HG03575 (cell line): Measurements from ENCODE around the gene VANGL2.

Experiments used
- ATAC-seq: cut with Tn5 transposase; IDR thresholded peaks from one replicate; pipeline ENCODE4 v1.9.1; 2021; ENCODE audit not compliant: unreplicated experiment, insufficient number of reproducible peaks, low FRiP score; ENCODE audit errors: extremely low read depth

Gene VANGL2

DNA sequence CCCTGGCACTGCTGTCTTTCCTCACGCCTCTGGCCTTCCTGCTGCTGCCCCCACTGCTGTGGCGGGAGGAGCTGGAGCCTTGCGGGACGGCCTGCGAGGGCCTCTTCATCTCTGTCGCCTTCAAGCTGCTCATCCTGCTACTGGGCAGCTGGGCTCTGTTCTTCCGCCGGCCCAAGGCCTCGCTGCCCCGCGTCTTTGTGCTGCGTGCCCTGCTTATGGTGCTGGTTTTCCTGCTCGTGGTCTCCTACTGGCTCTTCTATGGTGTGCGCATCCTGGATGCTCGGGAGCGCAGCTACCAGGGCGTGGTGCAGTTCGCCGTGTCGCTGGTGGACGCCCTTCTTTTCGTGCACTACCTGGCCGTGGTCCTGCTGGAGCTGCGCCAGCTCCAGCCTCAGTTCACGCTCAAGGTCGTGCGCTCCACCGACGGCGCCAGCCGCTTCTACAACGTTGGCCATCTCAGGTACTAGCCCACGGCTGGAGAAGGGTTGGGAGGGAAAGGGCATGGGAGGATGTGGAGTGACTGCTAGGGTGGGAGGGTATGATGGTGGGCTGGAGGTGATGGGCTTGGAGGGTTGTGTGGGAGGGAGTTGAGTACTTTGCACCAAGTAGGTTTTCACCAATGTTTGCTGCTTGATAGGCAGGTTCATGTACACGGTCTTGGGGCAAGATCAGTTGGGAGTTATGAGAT is 18.9 kb downstream of the VANGL2 start:
- ATAC-seq: no peak

DNA sequence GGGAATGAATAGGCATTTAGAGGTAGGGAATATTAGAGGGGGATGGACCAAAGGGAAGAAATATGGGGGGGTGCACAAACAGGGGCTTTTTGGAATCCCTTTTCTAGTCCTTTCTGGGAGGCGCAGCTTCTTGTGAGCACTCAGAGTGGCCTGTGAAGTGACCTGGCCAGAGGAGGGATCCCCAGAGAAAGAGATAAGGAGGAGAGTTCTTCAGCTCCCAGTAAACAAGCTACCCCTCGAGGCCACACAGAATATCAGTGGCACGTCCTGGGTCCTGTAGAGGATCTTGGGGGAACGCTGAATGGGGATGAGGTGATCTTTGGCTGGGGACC is 19.4 kb downstream of the VANGL2 start:
- no peak for ATAC-seq

DNA sequence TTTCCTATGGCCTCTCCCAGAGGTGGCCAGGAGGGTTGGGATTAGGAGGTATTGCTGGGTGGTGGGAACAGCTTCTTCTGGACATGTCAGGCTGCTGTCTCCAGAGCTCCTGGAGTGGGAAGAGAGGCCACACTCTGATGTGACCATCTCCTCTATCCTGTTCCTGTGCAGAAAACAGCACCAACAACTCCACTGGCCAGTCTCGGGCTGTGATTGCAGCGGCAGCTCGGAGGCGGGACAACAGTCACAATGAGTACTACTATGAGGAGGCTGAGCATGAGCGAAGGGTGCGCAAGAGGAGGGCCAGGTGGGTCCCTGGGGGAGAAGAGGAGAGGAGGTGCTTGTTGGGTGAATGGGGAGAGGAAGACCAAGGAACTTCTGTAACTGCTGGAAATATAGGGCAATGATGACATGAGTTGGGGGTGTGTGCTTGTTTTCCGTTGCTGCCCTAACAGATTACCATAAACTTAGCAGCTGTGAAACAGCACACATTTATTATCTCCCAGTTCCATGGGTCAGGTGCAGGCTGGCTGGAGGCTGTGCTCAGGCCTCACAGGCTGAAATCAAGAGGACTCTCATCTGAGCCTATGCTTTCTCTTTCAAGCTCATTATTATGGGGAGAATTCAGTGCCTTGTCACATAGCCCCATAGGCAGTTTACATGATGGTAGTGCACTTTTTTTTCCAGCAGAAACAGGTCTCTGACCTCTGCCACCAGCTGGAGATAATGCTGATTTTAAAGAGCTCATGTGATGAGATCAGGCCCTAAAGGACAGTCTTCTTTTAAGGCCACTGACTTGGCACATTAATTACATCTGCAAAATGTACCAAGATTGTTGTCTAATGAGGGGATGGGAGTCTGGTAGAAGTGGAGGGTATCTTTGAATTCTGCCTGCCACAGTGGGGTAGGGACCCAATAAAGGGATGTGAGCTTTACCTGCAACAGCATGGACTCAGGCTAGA is 20.8 kb downstream of the VANGL2 start:
- ATAC-seq: no peak

DNA sequence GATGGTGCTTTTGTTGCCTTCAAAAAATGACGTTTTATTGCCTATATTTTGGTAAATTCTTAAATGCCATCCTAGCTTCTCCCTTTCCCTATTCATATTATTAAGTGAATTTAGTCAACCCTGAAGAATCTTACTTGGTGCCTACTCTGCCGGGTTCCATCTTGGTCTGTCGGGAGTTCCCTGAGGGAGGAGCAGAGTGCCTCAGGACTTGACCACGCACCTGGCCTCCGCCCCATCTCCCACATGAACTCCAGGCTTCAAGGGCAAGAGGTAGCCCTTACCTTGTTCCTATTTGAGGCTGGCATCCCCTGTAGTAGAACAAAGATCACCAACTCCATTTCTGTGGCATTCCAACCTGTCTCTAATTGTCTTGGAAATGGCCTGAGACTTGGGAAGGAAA is 21.5 kb downstream of the VANGL2 start:
- ATAC-seq: no peak

DNA sequence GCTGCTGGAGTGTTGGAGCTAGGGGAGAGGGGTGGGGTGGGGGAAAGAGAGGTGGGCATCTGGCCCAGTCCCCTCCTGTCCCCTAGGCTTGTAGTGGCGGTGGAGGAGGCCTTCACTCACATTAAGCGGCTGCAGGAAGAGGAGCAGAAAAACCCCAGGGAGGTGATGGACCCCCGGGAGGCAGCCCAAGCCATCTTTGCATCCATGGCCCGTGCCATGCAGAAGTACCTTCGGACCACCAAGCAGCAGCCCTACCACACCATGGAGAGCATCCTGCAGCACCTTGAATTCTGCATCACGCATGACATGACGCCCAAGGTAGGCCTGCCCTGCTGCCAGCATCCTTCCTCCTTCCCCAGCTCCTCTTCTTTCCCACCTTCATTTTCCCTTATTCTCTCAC is 23.6 kb downstream of the VANGL2 start:
- no peak for ATAC-seq

DNA sequence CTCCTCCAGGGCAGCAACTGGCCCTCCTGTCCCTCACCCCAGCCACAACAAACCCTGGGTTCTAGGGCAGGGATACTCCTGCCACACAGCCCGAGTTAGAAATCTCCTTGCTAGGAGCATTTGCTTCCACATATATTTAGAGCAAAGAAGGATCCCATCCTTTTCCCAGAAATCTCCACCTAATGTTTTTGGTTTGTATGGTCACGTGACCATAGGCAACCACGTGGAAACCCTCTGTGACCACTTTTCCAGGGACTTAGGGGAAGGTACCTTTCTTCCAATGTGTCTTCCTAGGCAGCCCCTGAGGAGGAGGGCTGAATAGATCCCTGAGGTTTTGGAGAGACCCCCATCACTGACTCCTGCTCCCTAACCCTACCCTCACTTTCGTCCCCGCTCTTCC is 25.5 kb downstream of the VANGL2 start:
- ATAC-seq: no peak

DNA sequence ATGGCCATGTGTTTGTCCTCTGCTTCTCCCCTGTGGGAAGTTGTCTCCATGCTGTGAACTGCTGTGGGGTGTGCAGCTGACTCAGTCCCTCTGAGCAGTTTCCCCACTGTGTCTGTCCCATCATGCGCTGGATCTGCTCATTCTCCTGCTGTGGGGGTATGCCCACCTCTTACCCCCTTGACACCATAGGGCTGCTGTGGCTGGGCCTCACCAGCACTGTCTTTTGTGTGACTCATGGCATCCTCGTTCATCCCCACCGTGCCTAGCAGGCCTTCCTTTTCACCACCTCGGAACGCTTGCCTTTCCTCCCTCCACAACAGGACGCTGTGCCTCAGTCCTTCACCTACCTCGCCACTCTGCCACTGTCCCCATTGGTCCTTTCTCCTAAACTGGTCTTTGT is 27.3 kb downstream of the VANGL2 start:
- no peak for ATAC-seq

DNA sequence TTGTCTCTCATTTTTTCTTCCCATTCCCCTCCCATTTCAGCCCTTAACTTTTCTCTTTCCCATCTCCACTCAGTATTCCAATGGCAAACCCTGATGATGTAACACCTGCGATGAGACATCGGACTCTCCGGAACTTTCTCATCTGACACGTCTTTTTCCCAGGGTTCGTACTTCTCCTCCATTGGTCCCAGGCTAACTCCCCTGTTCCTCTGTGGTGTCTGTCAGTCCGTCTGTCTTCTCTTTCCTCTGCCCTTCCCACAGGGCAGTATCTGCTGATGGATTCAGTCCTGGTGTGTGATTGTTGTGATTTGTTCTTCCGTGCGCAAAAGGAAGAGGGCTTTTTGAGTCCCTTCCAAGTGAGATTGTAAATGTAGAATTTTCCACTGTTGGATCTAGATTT is 27.7 kb downstream of the VANGL2 start:
- no peak for ATAC-seq

DNA sequence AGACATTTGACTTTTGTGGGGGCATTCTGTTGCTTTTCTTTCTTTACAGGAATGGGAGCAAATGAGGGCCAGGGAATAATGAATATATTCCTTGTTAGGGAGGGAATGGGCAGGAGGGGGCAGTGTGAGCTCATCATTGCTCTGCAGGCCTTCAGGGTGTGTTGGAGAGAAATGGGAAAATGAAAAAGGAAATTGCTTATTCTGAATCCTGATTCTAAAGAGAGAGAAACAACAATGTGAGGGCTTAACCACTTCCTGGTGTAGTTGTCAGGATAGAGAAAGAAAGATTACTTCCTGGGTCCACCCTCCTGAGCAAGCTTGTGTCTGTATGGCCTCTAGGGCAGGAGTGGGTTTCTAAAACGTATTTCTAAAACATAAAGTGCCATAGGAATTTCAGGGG is 28.3 kb downstream of the VANGL2 start:
- ATAC-seq: no peak

DNA sequence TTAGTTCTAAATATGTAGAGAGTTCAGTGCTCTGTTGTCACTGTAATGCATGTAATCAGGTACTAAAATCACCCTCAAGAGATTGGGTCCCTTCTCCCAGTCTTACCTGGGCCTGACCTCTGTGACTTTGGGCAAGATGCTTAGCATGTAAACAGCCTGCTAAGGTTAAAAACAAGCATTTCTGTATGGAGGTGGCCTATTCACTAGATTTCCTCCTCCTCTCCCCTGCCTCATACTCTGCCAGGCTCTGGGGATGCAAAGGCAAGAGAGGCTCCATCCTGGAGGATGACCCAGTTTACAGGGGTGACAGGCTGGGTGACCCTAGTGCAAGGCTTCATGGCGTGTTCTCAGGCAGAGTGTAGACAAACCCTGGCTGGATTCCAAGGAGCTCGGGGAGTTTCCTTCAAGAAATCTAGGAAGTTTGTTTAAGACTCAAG is 28.8 kb downstream of the VANGL2 start:
- ATAC-seq: no peak

DNA sequence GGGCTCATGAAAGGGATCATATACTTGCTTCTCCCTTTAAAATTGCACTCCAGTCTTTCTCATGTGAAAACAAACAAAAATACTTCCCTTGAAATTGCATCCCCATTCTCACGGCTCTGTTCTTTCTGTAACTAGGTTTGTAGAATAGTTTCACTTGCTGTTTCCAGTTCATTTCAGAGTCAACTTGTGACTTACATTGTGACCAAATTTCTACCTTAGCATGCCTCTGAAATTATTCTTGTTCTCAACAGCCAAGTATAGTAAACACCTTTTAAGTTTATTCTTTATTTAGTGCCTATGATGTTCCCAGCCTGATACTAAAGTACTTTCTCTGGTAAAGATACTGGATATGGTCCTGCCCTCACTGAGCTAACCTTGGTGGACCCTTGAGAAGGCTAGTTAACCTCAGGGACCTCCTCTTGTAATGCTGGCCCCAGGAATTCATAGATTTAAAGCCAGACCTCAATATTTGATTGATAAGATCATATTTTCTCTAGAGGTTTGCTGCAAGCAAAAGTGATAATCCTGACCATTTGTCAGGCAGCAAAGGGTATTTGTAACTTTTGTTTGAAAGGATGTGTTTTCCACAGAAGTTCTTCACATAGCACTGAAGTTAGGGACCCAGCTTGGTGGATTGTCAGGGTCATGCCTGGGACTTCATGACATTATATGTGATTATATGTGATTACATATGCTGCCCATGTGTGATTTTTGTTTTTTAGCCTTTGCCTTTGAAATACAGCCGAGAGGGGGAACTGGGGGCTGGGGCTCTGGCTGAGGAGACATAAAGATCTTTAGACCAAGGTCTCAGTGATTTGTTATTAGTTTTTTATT is 29.6 kb downstream of the VANGL2 start:
- ATAC-seq: no peak

DNA sequence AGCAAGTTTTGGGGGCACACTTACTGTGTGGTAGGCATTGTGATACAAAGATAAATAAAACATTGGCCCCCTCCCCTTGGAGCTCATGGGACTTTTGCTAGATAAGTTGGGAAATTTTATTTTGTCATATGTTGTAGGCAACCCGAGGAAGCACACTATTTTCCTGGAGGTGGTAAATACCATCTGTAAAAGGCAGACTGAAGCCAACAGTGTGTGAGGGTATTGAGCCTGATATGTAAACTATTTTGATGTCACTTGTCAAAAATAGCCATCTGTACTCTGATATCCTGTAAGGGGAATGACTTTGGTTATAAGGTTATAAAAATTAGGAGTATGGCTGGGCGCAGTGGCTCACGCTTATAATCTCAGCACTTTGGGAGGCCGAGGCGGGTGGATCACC is 30.6 kb downstream of the VANGL2 start:
- no peak for ATAC-seq

DNA sequence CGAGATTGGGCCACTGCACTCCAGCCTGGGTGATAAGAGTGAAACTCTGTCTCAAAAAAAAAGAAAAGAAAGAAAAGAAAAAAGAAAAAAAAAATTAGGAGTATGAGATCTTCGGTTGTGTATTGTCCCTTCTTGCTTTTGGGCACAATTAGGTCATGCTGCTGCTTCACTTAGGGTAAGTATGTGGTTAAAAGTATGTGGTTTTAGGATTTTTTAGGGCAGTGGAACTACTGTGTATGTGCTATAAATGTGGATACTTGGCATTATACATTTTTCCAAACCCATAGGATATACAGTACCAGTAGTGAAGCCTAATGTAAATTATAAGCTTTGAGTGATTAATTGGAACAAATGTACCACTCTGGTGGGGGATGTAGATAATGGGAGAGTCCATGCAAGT is 31.2 kb downstream of the VANGL2 start:
- no peak for ATAC-seq

DNA sequence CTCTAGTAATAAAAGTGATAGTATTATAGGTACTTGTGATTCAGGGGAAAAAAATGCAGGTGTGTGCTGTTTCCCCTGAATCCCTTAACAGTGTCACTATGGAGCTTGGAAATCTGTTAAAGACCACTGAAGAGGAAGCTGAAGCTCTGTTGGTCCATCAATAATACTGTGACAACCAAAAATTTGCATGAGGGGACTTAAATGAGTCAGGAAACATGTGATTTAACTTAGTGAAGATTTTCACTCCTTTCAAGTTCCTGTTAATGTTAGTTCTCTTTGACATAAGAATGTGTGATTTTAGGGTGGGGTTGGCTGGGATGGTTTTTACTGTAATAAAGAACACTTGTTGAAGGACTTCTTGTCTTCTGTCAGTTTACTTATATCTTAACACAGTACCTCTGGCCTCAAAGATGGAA is 32.0 kb downstream of the VANGL2 start:
- ATAC-seq: peak; percentile 37

DNA sequence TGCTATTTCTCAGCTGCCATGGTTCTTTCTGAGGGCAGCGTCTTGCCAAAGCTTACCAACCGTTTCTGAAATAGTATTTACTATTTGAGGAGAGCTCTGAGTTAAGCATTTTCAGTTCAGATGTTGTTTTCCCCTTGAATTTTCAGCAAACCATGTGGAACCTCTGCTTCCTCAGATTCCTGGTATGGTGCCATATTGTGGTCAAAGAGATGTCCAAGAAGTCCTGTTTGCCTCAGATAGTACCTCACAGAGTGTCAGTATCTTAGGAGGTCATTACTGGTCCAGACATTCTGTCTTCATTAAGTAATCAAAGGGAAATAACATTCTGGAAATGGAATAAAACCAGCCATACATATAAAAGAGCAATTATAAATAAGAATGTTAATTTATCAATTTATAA is 36.6 kb downstream of the VANGL2 start:
- ATAC-seq: no peak

DNA sequence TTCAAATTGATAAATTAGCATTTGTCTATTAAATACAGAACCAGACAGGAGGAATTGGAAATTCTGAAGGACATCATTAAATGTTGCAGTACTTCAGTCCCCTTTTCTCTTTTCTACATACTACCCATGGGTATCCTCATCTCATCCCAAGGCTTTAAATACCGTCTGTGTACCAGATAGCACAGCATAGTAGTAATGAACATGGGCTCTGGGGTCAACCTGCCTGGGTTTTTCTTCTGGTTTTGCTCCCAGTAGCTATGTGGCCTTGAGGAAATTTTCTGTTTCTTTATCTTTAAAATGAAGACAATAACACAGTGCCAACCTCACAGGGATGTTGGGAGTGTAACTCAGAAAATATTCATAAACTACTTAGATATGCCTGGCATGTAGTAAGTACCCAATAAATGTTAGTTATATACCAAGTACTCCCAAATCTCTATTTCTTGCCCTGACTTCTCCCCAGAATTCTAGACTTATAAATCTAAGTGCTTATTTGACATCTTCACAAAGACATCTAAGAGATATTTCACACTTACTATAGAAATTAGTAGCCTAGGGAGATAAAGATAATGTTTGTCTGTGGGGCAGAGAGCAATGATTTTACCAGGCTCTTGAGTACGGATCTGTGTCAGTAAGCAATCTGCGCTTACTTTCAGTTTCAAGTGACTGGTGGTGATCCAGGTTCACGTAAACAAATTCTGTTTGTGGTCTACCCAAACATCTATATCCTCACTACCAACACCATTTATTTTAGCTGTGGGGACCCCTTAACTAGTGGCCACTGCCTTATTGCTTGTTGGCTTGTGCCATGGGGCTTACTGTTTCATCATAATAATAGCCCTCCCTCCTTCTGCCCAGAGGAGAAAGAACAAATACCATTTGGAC is 37.3 kb downstream of the VANGL2 start:
- no peak for ATAC-seq

DNA sequence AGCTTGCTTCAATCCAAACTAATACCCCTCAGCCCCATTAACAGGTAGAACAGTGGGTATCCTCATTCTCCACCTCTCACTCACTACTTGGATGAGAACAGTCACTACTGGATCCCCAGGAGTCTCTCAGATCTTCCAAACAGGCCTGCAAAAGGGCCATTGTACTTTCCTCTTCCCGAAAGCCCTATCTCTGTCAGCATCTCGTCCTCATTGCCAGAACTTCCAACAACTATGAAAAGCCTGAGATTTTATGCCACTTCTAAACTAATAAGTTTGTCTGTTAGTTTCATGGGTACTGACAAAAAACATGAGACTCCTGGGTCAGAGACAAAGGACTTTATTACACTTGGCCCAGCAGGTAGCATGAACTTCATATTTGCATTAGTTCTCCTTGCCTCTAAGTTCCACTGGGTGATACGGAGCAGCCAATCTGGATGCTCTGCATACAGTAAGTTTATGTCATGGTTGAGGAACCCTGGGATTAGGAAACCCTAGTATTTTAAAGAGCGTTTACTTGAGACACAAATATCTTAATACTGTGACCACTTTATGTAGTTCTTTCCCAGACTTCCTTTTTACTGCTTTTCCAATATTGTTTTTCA is 38.1 kb downstream of the VANGL2 start:
- ATAC-seq: no peak

DNA sequence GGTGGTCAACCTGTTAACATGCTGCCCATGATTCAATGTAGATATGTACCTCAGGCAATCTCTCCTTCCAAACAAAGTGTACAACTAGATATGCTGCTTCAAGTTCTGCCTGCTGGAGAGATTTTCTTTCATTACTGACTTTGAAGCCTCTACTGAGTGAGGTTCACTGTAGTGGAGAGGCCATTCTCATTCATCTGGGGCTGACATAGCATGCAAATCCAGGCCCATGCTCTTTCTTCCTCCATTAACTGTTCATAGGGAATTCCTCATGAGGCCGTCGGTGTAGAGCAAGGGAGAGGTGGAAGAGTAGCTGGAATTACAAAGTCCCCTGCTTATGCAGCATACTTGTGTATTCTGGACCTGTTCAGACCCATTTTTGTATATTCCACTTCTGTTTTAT is 38.6 kb downstream of the VANGL2 start:
- ATAC-seq: no peak
